ENCODE measurements around the gene TPBGL. TPM values are rescaled to one million over a fixed set of nuclear protein-coding genes. Genes with fewer than 3 reads are reported as not detected.
A peak's percentile ranks its signal among the peaks of the same experiment; 100 is the strongest.
"Not testable (repeated sequence)": the region's sequence is repeated elsewhere in the genome, so short reads cannot be mapped to it uniquely, and the experiment has no call there.

The TPBGL gene
- total RNA-seq, 2 donors from 2014 or later, result 0.26 to 0.40 TPM

DNA sequence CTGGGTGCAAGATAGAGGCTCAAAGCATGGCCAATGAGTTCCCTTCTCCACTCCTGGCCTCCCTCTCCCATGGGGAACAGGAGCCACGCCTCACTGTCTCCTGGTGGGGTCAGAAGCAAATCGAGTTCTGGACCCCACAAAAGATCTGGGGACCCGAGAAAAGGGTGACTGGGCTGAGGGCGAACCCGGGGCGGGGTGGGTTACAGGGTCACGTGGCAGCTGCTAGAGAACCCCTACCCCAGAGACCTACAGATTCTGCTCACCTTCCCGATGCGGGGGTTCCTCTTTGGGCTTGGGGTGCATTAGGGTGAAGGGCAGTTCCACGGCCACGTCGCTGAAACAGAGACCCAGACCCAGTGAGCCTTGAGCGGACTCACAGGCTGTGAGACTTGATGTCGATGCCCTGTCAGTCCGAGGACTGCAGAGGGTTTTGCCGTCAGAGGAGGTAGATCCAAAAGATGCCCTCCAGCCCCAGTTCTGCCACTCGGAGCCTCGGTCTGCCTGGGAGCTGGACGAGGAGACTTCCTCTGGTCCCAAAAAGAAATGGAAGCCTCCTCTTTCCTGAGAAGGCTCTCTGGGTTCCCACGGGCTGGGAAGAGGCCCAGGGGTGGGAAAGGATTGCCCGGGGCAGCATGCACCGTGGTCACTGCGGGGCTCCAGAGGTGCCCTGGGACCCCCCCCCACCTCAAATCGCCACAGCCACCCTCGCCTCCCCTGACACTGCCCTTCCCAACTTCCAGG lies 28.2 kb downstream of the TPBGL start:
- no peak for ATAC-seq (replicated peaks)
- no peak overlapping the region for H3K4me3 Mint-ChIP-seq
- H3K36me3 Mint-ChIP-seq (ENCODE audit: low read depth), result no peaks in the 10 kb centered on the region
- no peak overlapping the region for H3K27ac Mint-ChIP-seq
- no peaks in the 10 kb centered on the region for H3K9me3 Mint-ChIP-seq
- H3K4me1 Mint-ChIP-seq, result peaks cover 10% of the 10 kb centered on the region
- H3K27me3 Mint-ChIP-seq, result no peaks in the 10 kb centered on the region

DNA sequence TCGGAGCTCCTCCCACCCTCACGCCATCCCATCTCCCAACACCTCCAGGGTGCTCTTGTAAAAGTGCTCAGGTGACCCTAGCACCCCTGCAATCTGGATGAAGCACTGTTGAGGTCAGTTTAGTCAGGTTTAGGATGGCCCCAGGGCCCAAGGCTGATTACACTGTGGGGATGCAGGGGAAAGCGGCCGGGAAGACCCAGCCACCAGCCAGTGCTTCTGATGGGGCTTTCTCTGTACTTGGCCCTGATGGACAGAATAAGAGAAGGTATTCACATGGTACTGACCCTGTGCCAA lies 28.7 kb downstream of the TPBGL start:
- Mint-ChIP-seq H3K27me3 (no peaks in the 10 kb centered on the region), H3K4me3 (no peak overlapping the region), H3K36me3 (ENCODE audit: low read depth) (no peaks in the 10 kb centered on the region), H3K27ac (no peak overlapping the region), H3K9me3 (no peaks in the 10 kb centered on the region), H3K4me1 (peaks cover 5% of the 10 kb centered on the region)
- ATAC-seq (replicated peaks), result no peak

DNA sequence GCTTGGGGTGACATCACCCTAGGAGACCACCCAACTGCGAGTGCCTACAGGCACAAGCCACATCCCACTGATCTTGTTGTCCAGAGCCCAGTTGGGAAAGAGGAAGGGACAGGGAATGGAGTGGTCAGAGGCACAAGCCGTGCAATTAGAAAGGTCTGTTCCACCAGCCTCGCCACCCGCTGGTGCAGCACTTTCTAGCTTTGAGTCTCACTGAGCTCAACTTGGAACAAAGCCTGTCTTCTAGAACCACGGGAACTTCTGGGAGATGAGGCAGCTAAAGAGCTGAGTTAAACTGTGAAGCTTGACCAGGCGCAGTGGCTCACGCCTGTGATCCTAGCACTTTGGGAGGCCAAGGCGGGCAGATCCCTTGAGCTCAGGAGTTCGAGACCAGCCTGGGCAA lies 29.3 kb downstream of the TPBGL start:
- no peaks in the 10 kb centered on the region for H3K9me3 Mint-ChIP-seq
- H3K36me3 Mint-ChIP-seq (ENCODE audit: low read depth), result no peaks in the 10 kb centered on the region
- H3K27me3 Mint-ChIP-seq, result no peaks in the 10 kb centered on the region
- ATAC-seq (replicated peaks), result no peak
- no peak overlapping the region for H3K27ac Mint-ChIP-seq
- no peak overlapping the region for H3K4me3 Mint-ChIP-seq
- H3K4me1 Mint-ChIP-seq, result peaks cover 4% of the 10 kb centered on the region

DNA sequence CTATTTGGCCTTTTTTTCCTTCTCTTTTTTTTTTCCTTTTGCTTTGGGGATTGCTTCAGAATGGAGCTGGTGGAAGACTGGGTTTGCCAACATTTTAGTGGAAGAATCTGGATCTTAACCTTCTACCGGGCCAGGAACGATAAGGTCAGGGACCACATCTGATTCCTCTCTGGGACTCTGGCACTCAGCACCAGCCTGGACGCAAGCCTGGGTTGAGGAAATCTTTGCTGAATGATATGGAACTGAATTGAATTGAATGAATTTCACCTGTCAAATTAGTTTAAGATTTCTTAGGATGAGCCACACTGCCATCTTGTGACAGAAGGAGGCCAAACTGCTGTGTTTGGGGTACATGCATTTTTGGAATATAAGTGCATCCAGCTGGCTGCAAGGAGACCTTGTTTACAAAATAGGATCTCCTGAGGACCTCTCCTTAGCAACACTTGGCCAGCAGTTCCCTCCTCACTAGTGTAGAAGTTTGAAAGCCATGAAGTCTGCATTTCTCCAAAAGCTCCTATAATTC lies 30.4 kb downstream of the TPBGL start:
- H3K36me3 Mint-ChIP-seq (ENCODE audit: low read depth), result no peaks in the 10 kb centered on the region
- no peak overlapping the region for H3K4me3 Mint-ChIP-seq
- H3K4me1 Mint-ChIP-seq, result peaks cover 10% of the 10 kb centered on the region
- ATAC-seq (replicated peaks), result no peak
- peak overlapping the region; percentile 80 for H3K27ac Mint-ChIP-seq
- H3K9me3 Mint-ChIP-seq, result no peaks in the 10 kb centered on the region
- no peaks in the 10 kb centered on the region for H3K27me3 Mint-ChIP-seq

DNA sequence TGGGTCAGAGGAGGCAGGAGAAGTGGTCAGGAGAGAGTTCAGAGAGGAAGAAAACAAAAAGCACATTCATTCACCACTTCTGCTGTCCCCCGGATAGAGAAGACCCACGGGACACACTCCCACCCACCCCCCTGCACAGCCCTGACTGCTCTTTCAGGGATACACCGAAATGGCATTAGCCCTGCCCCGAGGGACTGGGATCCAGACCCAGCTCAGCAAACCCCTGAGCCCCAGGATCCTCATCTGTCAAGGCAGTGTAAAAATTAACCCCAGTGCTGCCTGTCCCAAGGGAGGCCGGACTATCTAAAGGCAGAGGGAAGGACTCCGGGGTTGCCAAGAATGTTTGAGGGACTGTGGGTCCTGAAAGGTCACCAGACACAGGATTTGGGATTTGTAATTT lies 31.2 kb downstream of the TPBGL start:
- peak overlapping the region; percentile 80 for H3K27ac Mint-ChIP-seq
- no peaks in the 10 kb centered on the region for H3K36me3 Mint-ChIP-seq (ENCODE audit: low read depth)
- peaks cover 18% of the 10 kb centered on the region for H3K4me1 Mint-ChIP-seq
- no peaks in the 10 kb centered on the region for H3K27me3 Mint-ChIP-seq
- H3K9me3 Mint-ChIP-seq, result no peaks in the 10 kb centered on the region
- ATAC-seq (replicated peaks), result no peak
- H3K4me3 Mint-ChIP-seq, result no peak overlapping the region

DNA sequence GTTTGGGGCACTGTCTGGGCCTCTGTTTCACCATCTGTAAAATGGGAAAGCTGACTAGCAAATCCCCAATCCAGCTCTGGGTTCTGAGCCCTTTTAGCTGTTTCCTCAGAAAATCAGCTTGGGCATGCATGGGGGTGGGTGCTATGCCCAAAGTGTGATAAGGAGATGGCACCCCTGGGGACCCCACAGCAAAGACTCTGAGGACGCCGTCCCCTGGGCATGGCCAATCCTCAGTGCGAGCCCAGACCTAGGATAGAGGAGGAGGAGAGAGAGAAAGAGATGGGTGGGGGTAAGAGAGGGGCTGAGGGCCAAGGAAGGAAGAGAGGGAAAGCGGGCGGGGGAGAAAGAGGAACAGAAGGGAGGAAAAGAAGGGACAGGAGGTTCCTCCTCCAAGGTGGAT lies 31.8 kb downstream of the TPBGL start:
- peaks cover 18% of the 10 kb centered on the region for H3K4me1 Mint-ChIP-seq
- no peaks in the 10 kb centered on the region for H3K9me3 Mint-ChIP-seq
- H3K27ac Mint-ChIP-seq, result peak overlapping the region; percentile 17
- no peak overlapping the region for H3K4me3 Mint-ChIP-seq
- no peaks in the 10 kb centered on the region for H3K27me3 Mint-ChIP-seq
- H3K36me3 Mint-ChIP-seq (ENCODE audit: low read depth), result no peaks in the 10 kb centered on the region
- no peak for ATAC-seq (replicated peaks)

DNA sequence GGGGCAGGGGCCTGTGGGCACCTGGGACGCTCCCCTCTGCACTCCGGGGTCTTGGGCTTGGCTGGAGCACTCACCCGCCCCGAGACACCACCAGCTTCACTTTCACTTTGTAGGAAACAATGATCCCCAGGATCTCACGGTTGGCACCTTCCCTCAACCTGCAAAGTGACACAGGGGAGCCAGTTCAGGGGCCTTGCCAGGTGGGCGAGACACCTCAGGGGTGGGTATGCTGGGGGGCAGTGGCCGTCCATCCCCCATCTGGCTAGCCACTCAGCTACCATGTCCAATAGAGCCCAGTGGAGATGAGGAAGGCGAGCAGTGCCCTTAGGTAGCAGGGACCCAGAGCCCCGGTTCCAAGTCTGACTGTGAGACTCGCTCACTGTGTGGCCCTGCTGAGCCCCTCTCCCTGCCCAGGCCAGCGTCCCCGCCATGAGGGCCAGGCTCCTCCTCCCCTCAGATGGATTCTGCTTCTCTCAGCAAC lies 32.3 kb downstream of the TPBGL start:
- H3K9me3 Mint-ChIP-seq, result no peaks in the 10 kb centered on the region
- H3K36me3 Mint-ChIP-seq (ENCODE audit: low read depth), result no peaks in the 10 kb centered on the region
- H3K4me1 Mint-ChIP-seq, result peaks cover 22% of the 10 kb centered on the region
- H3K27me3 Mint-ChIP-seq, result no peaks in the 10 kb centered on the region
- H3K27ac Mint-ChIP-seq, result peak overlapping the region; percentile 17
- H3K4me3 Mint-ChIP-seq, result no peak overlapping the region
- ATAC-seq (replicated peaks), result no peak

DNA sequence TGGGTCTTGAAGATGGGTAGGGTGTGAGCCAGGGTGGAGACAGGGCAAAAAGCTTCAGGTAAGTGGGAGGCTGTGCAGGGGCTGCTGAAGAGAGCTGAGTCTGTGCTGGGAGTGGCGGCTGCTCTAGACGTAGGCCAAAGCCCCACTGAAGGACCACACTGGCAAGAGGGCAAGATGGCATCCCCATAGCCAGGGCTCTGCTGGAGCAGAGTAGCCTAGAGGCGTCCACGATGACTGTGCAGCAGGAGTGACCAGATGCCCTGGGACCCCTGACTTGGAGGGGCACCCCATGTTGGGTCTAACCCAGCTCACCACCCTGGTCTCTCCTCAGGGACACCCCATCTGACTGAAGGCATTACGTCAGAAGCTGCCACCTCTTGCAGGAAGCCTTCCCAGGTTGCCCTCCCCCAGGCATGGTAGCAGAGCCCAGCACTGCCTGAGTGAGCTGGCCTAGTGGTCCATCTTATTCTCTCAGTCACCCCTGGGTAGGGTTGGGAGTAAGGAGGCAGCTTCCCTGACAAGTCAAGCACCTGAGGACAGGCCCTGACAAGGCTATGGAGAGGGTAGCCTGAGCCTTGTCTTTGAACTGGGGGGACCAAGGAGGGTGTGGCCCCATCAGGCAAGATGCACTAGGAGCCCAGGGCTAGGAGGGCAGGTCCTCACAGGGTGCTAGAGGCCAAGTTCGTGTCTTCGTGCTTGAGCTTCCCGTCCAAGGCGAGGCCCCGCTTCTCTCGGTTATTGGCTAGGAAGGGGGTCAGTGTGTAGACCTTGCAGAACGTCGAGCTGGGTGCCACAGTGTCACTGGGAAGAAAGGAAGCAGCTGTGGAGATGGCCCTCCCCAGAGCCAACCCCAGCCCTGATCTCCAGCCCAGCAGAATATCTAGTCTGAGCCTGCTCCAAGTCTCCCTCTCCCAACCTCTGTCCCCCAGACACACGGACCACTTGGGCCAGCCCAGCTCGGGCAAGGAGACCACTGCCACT lies 33.1 kb downstream of the TPBGL start:
- H3K27me3 Mint-ChIP-seq, result no peaks in the 10 kb centered on the region
- no peak for ATAC-seq (replicated peaks)
- peaks cover 22% of the 10 kb centered on the region for H3K4me1 Mint-ChIP-seq
- no peaks in the 10 kb centered on the region for H3K36me3 Mint-ChIP-seq (ENCODE audit: low read depth)
- H3K9me3 Mint-ChIP-seq, result no peaks in the 10 kb centered on the region
- H3K4me3 Mint-ChIP-seq, result no peak overlapping the region
- peak overlapping the region; percentile 79 for H3K27ac Mint-ChIP-seq

DNA sequence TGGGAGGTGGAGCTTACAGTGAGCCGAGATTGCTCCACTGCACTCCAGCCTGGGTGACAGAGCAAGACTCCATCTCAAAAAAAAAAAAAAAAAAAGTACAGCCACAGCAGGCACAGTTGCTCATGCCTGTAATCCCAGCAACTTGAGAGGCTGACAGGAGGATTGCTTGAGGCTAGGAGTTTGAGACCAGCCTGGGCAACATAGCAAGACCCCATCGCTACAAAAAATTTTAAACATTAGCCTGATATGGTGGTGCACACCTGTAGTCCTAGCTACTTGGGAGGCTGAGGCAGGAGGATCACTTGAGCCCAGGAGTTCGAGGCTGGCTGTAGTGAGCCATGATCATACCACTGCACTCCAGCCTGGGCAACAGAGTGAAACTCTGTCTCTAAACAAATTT lies 34.1 kb downstream of the TPBGL start:
- H3K4me1 Mint-ChIP-seq, result peaks cover 22% of the 10 kb centered on the region
- H3K9me3 Mint-ChIP-seq; ATAC-seq (replicated peaks); H3K36me3 Mint-ChIP-seq (ENCODE audit: low read depth); H3K4me3 Mint-ChIP-seq; H3K27me3 Mint-ChIP-seq; H3K27ac Mint-ChIP-seq: not testable (repeated sequence)

DNA sequence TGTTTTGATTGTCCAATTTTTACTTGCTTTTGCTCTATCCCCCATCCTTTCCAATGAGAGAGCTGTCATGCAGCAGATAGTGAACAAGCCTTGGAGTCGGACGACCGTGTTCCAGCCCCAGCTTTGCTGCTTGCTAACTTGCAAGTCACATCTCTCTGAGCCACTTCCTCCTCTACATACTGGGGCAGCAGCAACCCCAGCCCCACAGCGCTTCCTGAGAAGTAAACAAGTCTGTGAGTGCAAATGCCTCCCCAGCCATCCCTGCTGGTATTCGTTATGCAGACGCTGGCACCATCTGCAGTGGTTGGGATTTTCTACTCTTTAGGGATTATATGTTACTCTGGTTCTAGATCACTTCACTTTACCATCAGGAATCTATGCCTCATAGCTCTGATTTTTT lies 35.0 kb downstream of the TPBGL start:
- Mint-ChIP-seq H3K36me3 (ENCODE audit: low read depth) (no peaks in the 10 kb centered on the region), H3K27ac (peak overlapping the region; percentile 95), H3K27me3 (no peaks in the 10 kb centered on the region), H3K4me3 (peak overlapping the region; percentile 74), H3K4me1 (peaks cover 29% of the 10 kb centered on the region), H3K9me3 (no peaks in the 10 kb centered on the region)
- ATAC-seq (replicated peaks), result peak; percentile 92

DNA sequence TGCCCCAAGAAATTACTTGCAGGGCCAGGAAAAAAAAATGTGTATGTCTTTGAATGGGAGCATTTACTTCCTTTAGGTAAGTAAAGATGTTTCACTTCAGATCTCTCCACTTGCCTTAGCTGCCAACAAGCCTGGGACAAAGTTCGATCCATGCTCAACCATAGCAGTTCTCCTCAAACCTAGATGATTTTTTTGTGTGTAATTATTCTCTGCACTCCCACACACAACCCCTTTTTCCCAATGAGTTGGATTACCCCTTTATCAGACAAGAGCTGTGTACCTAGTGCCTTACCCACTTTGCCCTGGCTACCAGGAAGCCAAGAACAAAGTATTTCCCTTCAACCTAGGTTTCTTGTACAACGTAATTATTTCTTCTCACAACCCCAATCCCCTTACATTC lies 35.6 kb downstream of the TPBGL start:
- Mint-ChIP-seq H3K9me3 (no peaks in the 10 kb centered on the region), H3K4me3 (peak overlapping the region; percentile 74), H3K36me3 (ENCODE audit: low read depth) (no peaks in the 10 kb centered on the region), H3K27me3 (no peaks in the 10 kb centered on the region), H3K27ac (peak overlapping the region; percentile 95), H3K4me1 (peaks cover 30% of the 10 kb centered on the region)
- no peak for ATAC-seq (replicated peaks)

DNA sequence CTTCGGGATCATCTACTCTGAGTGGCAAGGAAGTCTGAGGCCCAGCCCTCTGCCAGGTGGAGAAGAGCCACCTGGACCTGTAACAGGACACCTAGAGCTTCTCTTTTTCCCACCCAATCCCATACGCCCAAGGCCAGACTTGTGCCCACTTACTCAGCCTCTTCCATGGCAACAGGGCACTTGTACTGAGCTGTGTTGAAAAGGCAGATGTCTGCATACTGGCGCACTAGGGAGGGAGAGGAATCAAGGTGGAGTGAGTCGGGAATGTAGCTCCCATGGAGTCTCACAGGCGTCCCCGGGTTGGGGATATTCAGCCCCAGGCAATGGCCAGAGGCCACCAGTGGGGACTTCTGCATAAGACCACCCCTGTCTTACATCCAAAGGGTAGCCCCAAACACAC lies 36.1 kb downstream of the TPBGL start:
- Mint-ChIP-seq H3K4me1 (peaks cover 26% of the 10 kb centered on the region), H3K9me3 (no peaks in the 10 kb centered on the region), H3K27me3 (no peaks in the 10 kb centered on the region), H3K36me3 (ENCODE audit: low read depth) (no peaks in the 10 kb centered on the region), H3K4me3 (peak overlapping the region; percentile 74), H3K27ac (peak overlapping the region; percentile 95)
- ATAC-seq (replicated peaks), result no peak

DNA sequence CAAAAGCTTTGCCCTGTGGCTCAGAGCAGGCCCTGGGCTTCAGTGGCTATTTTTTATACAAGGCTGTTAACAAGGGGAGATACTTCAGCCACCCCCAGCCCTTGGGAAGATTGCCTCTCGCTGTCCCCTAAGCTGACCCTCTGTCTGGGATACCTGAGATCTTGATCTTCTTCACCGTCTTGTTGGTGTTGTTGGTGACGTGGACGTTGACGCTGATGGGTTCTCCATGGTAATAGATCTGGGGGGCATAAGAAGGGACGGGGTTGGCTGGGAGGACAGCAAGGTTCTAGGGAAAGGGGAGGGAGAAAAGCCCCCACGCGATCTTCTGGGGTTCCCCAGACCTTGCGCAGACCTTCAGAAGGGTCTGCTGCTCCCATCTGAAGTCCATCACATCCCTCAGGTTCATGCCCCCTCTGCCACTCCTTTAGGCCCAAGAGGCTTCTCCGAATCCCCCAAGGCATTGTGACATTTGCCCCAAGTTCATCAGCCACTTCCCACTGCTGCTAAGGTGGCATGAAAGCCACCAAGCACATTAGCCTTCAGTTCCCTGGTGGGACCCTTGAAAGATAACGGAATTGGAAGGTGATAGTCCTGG lies 36.7 kb downstream of the TPBGL start:
- no peak for ATAC-seq (replicated peaks)
- no peaks in the 10 kb centered on the region for H3K36me3 Mint-ChIP-seq (ENCODE audit: low read depth)
- no peak overlapping the region for H3K4me3 Mint-ChIP-seq

DNA sequence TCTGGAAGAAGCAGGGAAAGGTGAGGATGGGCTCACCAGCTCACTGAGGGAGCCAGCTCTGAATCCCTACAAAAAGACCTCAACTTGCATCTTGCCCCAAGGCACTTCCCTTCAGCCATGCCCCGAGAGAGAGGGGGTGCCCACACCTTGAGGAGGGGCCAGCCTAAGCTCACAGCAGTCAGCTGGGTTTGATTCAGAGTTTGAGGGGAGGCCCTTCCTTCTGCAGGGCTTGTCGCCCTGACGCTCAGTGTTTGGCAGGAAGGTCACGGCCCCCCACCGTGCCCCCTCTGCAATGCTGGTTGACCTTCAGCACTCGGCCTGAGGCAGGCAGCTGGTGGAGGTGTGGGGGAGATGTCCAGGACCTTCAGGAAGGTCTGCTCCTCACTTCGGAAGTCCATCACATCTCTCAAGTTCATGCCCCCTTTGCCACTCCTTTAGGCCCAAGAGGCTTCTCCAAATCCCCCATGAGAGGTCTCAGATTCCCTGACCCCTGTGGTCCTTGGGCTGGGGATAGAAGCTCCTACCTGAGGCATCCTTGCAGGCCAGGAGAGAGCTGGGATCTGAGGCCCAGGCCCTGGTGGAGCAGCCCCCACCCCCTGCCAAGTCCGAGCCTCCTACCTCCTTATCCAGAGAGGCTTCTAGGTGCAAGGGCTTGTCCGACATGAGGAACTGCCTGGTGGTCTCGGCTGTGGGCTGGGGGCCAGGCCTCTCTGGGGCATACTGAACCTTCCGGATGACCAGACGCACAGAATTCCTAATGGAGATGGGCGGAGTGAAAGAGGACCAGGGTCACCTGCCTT lies 37.6 kb downstream of the TPBGL start:
- H3K4me1 Mint-ChIP-seq, result peaks cover 26% of the 10 kb centered on the region
- H3K27me3 Mint-ChIP-seq, result no peaks in the 10 kb centered on the region
- H3K27ac Mint-ChIP-seq, result peak overlapping the region; percentile 95
- H3K4me3 Mint-ChIP-seq, result no peak overlapping the region
- no peaks in the 10 kb centered on the region for H3K9me3 Mint-ChIP-seq
- H3K36me3 Mint-ChIP-seq (ENCODE audit: low read depth), result no peaks in the 10 kb centered on the region
- no peak for ATAC-seq (replicated peaks)

More for the DNA sequence above, 36.7 kb downstream of the TPBGL start:
- H3K4me1 Mint-ChIP-seq, result peaks cover 26% of the 10 kb centered on the region
- peak overlapping the region; percentile 95 for H3K27ac Mint-ChIP-seq
- no peaks in the 10 kb centered on the region for H3K27me3 Mint-ChIP-seq
- no peaks in the 10 kb centered on the region for H3K9me3 Mint-ChIP-seq
